HG02973 (cell line): ENCODE data around the gene PDCD5.
"Not testable (repeated sequence)": the region's sequence is repeated elsewhere in the genome, so short reads cannot be mapped to it uniquely, and the experiment has no call there.

Experiments used
- ATAC-seq: cut with Tn5 transposase; IDR thresholded peaks from one replicate; pipeline ENCODE4 v1.9.1; 2021; ENCODE audit warnings: moderate library complexity; ENCODE audit not compliant: unreplicated experiment

Gene PDCD5

GRCh38 chr19:32576790-32577189 is 4.2 kb upstream of the PDCD5 start:
- no peak for ATAC-seq

- peak; percentile 23 for ATAC-seq
Observed at GRCh38 chr19:32580353-32580900, 563 bp upstream of the PDCD5 start.

GRCh38 chr19:32581705-32582179 is 752 bp downstream of the PDCD5 start:
- ATAC-seq, result no peak

- ATAC-seq, result not testable (repeated sequence)
Observed at GRCh38 chr19:32587747-32588504, 6.9 kb downstream of the PDCD5 start.

- no peak for ATAC-seq
Observed at GRCh38 chr19:32594021-32594420, 13.0 kb downstream of the PDCD5 start.

GRCh38 chr19:32595491-32595890 is 14.5 kb downstream of the PDCD5 start:
- ATAC-seq, result no peak

DNA sequence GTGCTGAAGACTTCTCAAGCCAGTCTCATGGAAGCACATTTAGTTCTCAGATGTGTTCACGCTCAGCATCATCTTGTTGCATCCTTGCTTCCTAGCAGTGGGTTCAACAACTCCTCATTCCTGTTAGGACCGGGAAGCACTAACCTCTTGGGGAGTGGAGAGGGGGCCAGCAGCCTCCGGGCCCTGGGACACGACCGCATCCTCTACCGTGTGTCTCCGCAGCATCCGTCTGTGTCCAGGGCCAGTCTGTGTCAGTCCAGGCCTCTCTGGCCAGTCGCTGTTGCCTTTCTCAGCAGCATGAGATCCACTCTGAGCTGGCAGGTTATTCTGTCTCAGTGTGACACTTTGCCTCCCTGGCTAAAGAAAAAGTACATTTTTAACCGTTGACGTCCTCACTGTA is 17.0 kb downstream of the PDCD5 start:
- no peak for ATAC-seq

GRCh38 chr19:32599258-32599657 is 18.3 kb downstream of the PDCD5 start:
- ATAC-seq, result no peak

DNA sequence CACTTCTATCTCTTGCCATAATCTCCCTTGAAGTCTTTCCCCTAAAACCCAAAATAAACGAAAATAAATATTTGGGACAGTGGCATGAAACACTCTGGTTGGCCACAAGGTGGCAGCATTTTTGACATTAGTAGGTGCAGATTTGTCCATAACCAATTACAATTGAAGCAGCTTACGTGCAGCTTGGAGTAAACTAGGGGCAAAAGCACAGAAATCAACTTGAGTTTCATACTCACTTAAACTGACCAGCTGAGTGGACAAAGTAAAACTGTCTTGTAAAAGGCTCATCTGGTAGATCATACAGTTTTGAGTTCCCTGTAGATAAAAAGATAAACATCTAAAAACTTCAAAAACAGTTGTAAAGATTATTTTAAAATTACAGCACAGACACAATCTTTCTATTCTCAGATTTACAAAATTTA is 18.8 kb downstream of the PDCD5 start:
- no peak for ATAC-seq

DNA sequence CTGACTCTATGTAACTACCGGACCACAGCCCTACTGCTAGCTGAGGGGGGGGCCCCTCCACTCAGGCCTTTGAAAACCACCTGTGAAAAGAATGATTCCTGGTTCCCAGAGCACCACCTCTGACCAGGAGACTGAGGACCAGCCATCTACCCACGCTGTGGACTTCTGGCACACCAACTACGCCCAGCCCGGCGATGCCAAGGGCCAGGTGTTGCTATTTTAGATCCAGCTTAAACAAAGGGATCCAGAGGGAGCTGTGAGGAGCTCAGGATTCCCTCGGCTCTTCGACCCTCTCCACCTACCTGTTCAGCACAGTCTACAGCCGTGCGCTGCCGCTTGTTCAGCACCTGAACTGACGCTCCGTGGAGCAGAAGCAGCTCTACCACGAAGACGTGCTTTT is 23.0 kb downstream of the PDCD5 start:
- ATAC-seq, result no peak

GRCh38 chr19:32605544-32605943 is 24.6 kb downstream of the PDCD5 start:
- no peak for ATAC-seq

DNA sequence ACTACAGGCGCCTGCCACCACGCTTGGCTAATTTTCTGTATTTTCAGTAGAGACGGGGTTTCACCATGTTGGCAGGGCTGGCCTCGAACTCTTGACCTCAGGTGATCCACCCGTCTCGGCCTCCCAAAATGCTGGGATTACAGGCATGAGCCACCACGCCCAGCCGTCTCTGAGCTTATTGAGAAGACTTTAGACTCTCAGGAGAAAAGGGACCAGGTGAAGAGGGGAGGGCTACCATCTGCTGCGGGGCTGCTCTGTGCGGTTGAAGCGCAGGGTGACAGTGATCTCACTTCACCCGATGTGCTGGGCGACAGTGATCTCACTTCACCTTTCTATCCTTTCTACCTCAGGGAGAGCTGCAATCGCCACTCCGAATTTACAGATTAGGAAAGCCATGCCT is 25.3 kb downstream of the PDCD5 start:
- ATAC-seq, result no peak

DNA sequence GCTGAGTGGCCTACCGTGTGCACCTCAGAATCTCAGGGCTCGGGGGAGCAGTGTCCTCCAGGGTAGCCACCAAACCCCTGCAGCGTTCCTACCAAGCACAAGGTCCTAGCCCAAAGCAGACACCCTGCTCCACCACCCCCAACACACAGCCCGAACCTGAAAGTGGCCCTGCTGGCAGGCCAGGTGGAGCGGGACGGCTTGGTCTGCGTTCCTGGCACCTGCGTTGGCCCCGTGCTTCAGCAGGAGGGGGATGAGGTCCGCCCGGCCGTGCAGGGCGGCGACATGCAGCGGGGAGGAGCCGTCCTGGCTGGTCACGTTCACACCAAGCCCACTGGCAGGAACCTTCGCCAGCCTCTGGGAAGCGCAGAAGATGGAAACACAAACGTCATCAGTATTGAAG is 26.5 kb downstream of the PDCD5 start:
- ATAC-seq, result no peak

DNA sequence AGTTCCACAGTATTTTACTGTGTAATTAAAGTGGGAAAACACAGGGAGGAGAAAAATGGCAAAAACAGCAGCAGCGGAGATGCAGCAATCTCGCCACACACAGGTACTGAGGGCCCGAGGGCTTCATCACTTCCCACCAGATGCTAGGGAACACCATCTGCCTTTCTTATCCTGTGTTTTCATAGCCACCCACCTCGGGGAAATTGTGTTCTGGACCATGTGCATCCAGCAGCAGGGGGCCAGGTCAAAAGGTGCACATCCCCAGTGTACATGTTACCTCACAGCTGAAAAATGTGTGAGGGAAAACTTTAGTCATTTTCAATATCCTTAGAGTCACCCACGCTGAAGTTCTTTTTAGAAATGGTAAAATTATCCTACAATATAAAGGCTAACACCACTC is 30.2 kb downstream of the PDCD5 start:
- no peak for ATAC-seq

DNA sequence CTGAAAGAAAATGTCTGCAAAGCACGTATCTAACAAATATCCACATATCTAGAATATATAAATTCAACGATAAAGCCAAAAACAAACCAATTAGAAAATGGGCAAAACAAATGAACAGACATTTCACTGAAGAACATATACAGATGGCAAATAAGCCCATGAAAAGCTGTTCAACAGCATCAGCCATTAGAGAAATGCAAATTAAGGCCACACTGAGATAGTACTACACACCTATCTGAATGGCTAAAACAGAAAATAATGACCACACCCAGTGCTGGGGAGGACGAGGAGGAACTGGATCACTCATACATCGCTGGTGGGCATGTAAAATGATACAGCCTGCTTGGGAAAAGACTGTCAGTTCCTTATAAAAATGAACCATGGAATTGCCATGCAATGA is 32.0 kb downstream of the PDCD5 start:
- no peak for ATAC-seq

DNA sequence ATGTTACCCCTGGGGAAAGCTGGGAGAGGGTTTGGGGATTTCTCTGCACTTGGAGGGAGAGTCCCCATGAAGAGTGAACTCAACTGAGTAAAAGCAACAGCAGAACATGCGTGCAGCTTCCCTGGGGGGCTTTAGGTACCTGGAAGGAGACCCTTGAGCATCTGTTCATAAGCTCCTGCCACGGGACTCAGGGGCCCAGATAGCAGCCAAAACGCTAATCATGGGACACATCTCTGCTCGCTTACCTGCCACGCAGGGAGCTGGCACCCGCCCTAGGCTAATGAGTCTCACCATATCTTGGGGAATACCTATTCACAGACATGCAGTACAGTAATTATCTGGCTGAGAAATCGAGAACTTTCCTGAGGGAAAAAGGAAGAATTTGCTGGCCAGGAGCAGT is 33.9 kb downstream of the PDCD5 start:
- ATAC-seq, result no peak

DNA sequence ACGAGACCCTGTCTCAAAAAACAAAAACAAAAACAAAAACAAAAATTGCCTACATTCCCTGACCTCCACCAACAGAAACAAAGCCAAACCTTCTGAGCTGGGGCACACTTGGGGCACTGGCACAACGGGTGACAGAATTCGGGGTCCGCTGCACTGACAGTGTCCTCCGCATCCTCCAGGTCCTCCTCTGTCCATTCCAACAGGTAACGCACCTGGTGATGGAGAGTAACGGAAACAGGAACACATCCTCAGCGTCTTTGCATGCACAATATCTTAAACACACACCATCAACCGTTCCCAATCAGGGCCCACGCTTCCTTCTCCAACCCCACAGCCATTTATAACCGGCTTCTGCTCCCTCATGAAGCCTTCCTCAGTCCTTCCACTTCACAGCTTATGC is 34.6 kb downstream of the PDCD5 start:
- ATAC-seq, result no peak

- ATAC-seq, result no peak
Observed at GRCh38 chr19:32619051-32619685, 38.2 kb downstream of the PDCD5 start.

DNA sequence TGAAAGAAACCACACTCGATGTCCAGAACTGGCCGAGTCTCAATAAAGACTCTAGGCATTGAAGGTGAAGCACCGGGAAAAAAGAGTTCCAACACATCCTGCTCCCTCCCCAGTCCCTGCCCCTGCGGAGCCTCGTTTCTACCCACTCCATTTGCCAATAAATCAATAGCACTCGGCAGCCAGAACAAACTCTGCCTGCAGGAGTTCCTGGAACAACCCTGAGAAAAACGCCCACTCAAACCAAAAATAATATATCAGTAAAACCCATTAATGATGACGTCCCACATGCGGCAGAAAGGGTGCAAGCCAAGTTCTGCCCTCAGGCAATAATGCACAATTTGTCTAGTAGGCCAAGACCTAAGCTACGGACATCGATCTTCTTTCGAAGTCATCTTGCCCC is 41.0 kb downstream of the PDCD5 start:
- ATAC-seq, result no peak

- ATAC-seq, result no peak
Observed at GRCh38 chr19:32624410-32624809, 43.4 kb downstream of the PDCD5 start.

- ATAC-seq, result no peak
Observed at GRCh38 chr19:32626969-32627368, 46.0 kb downstream of the PDCD5 start.

- ATAC-seq, result no peak
Observed at GRCh38 chr19:32627714-32628270, 46.8 kb downstream of the PDCD5 start.
